OCI-LY1 (cell line): ENCODE data around the gene UPB1.

Experiments used
- H2AFZ ChIP-seq: fragments of 200-600 bp; sonication (generic), shearing (Covaris generic); 2 replicates; pipeline ENCODE4 v1.6.0; 2014; ENCODE audit warnings: antibody characterized with exemption, mild to moderate bottlenecking, low read length
- H3F3A ChIP-seq: fragments of 200-600 bp; sonication (generic), shearing (Covaris generic); 2 replicates; pipeline ENCODE4 v1.6.0; 2014; ENCODE audit warnings: mild to moderate bottlenecking, antibody characterized with exemption, low read length, moderate library complexity; ENCODE audit not compliant: insufficient read depth
- H3K27ac ChIP-seq: fragments of 200-600 bp; sonication (generic); 2 replicates; pipeline ENCODE4 v1.5.1; 2014; ENCODE audit warnings: low read length, mixed run types, mild to moderate bottlenecking, low read depth; ENCODE audit not compliant: poor library complexity, severe bottlenecking
- H3K27me3 ChIP-seq: fragments of 200-600 bp; sonication (generic); 2 replicates; pipeline ENCODE4 v1.6.0; 2014; ENCODE audit warnings: antibody characterized with exemption, mild to moderate bottlenecking, low read length, moderate library complexity; ENCODE audit not compliant: insufficient read depth
- H3K36me3 ChIP-seq: fragments of 200-600 bp; sonication (generic); 2 replicates; pipeline ENCODE4 v1.6.1; 2014; ENCODE audit warnings: mild to moderate bottlenecking, antibody characterized with exemption, low read length, moderate library complexity, mixed read lengths; ENCODE audit not compliant: insufficient read depth
- H3K4me1 ChIP-seq: fragments of 200-600 bp; sonication (generic); 2 replicates; pipeline ENCODE4 v1.5.1; 2014; ENCODE audit warnings: mild to moderate bottlenecking, low read length, moderate library complexity; ENCODE audit not compliant: insufficient read depth, severe bottlenecking
- H3K4me2 ChIP-seq: fragments of 200-600 bp; sonication (generic), shearing (Covaris generic); 2 replicates; pipeline ENCODE4 v1.6.1; 2014; ENCODE audit warnings: low read length
- H3K4me3 ChIP-seq: fragments of 200-600 bp; sonication (generic); 2 replicates; pipeline ENCODE4 v1.5.1; 2014; ENCODE audit warnings: low read length, low read depth, mild to moderate bottlenecking, mixed read lengths; ENCODE audit not compliant: poor library complexity, severe bottlenecking
- H3K79me2 ChIP-seq: fragments of 200-600 bp; shearing (Covaris generic); 2 replicates; pipeline ENCODE4 v1.6.1; 2016; ENCODE audit warnings: mixed run types, low read length, mixed read lengths; ENCODE audit not compliant: insufficient read depth
- H3K9ac ChIP-seq: fragments of 200-600 bp; sonication (generic), shearing (Covaris generic); 2 replicates; pipeline ENCODE4 v1.6.1; 2014; ENCODE audit warnings: mild to moderate bottlenecking, low read length, mixed read lengths
- H3K9me2 ChIP-seq: fragments of 200-600 bp; sonication (generic), shearing (Covaris generic); 2 replicates; pipeline ENCODE4 v1.6.1; 2014; ENCODE audit warnings: low read depth, mild to moderate bottlenecking, low read length, mixed read lengths
- H3K9me3 ChIP-seq: fragments of 200-600 bp; shearing (Covaris generic); 2 replicates; pipeline ENCODE4 v1.6.1; 2014; ENCODE audit warnings: low read length, mixed read lengths
- H4K20me1 ChIP-seq: fragments of 200-600 bp; sonication (generic), shearing (Covaris generic); 2 replicates; pipeline ENCODE4 v1.6.0; 2016; ENCODE audit warnings: mild to moderate bottlenecking, low read length; ENCODE audit not compliant: insufficient read depth
- CTCF ChIP-seq: fragments of 200-600 bp; sonication (generic), shearing (Covaris generic); IDR thresholded peaks from 2 replicates; pipeline ENCODE4 v1.5.1; 2017; ENCODE audit warnings: mild to moderate bottlenecking, antibody characterized with exemption, low read length, moderate library complexity, mixed read lengths
- EZH2 ChIP-seq: fragments of 200-600 bp; sonication (generic), shearing (Covaris generic); IDR thresholded peaks from 2 replicates; pipeline ENCODE4 v1.8.0; 2017; ENCODE audit warnings: borderline replicate concordance, mixed run types, mild to moderate bottlenecking, antibody characterized with exemption, low read length, moderate library complexity, mixed read lengths

The UPB1 gene

GRCh38 chr22:24465566-24465965, 29.6 kb upstream of the UPB1 start:
- H3K27ac ChIP-seq, result peak overlapping the region; percentile 64

GRCh38 chr22:24465975-24466374, 29.2 kb upstream of the UPB1 start:
- Histone ChIP-seq H3K4me1 (peaks cover 34% of the 10 kb centered on the region), H3K36me3 (no peaks in the 10 kb centered on the region), H3K27ac (peak overlapping the region; percentile 64), H3F3A (no peaks in the 10 kb centered on the region), H3K9me3 (no peaks in the 10 kb centered on the region), H3K4me3 (no peak overlapping the region), H3K9ac (no peak overlapping the region), H4K20me1 (no peaks in the 10 kb centered on the region), H3K4me2 (no peak overlapping the region), H3K27me3 (no peaks in the 10 kb centered on the region), H3K79me2 (no peaks in the 10 kb centered on the region), H2AFZ (no peak overlapping the region), H3K9me2 (no peaks in the 10 kb centered on the region)
- no peak for TF ChIP-seq CTCF
- TF ChIP-seq EZH2, result no peak

More at GRCh38 chr22:24465566-24465965, 29.6 kb upstream of the UPB1 start:
- H3K79me2 ChIP-seq, result no peaks in the 10 kb centered on the region
- H3K27me3 ChIP-seq, result no peaks in the 10 kb centered on the region
- H3K4me1 ChIP-seq, result peaks cover 38% of the 10 kb centered on the region
- no peak overlapping the region for H3K4me3 ChIP-seq
- no peaks in the 10 kb centered on the region for H3K36me3 ChIP-seq
- H3F3A ChIP-seq, result no peaks in the 10 kb centered on the region
- H3K9ac ChIP-seq, result no peak overlapping the region
- H3K9me3 ChIP-seq, result no peaks in the 10 kb centered on the region
- H3K4me2 ChIP-seq, result no peak overlapping the region
- H2AFZ ChIP-seq, result no peak overlapping the region
- no peaks in the 10 kb centered on the region for H3K9me2 ChIP-seq
- TF ChIP-seq CTCF (no peak), EZH2 (no peak)
- no peaks in the 10 kb centered on the region for H4K20me1 ChIP-seq

GRCh38 chr22:24466716-24467328, 28.3 kb upstream of the UPB1 start:
- Histone ChIP-seq H3F3A (no peaks in the 10 kb centered on the region), H3K9ac (peak overlapping the region; percentile 17; the same call in 1 of the 2 replicates), H3K9me3 (no peaks in the 10 kb centered on the region), H2AFZ (no peak overlapping the region), H3K27ac (peak overlapping the region; percentile 64), H3K4me1 (peaks cover 31% of the 10 kb centered on the region), H3K36me3 (no peaks in the 10 kb centered on the region), H3K27me3 (no peaks in the 10 kb centered on the region), H3K4me2 (peak overlapping the region; percentile 33; the same call in 1 of the 2 replicates), H4K20me1 (no peaks in the 10 kb centered on the region), H3K4me3 (no peak overlapping the region), H3K9me2 (no peaks in the 10 kb centered on the region), H3K79me2 (no peaks in the 10 kb centered on the region)
- TF ChIP-seq EZH2 (no peak), CTCF (no peak)
